HL-60 (cell line): ENCODE results near the gene PALB2.

ENCODE experiments used
- DNase-seq, 2 experiments: peaks; one replicate each; pipeline ENCODE4 v3.0.0-alpha.2; 2010 to 2020; ENCODE audit warnings: low read depth in 1 of 2, low spot score in 1 of 2
- H3K27ac ChIP-seq: fragments of 250-450 bp; sonication (Bioruptor Pico); replicated peaks from 2 replicates; pipeline ENCODE4 v1.5.1; 2020; ENCODE audit warnings: mild to moderate bottlenecking, moderate library complexity
- H3K27me3 ChIP-seq: fragments of 250-450 bp; sonication (Bioruptor Pico); 2 replicates; pipeline ENCODE4 v1.5.1; 2021; ENCODE audit warnings: mild to moderate bottlenecking, moderate library complexity; ENCODE audit not compliant: insufficient read depth, poor library complexity, severe bottlenecking
- H3K4me3 ChIP-seq: replicated peaks from 2 replicates; pipeline ENCODE4 v1.5.1; 2011; ENCODE audit warnings: mild to moderate bottlenecking, control low read depth, low read length; ENCODE audit not compliant: insufficient read depth
- GABPA ChIP-seq: IDR thresholded peaks from 2 replicates; pipeline ENCODE4 v1.6.1; 2012; ENCODE audit warnings: low read depth
- POLR2AphosphoS5 ChIP-seq: IDR thresholded peaks from 2 replicates; pipeline ENCODE4 v1.6.1; 2012; ENCODE audit warnings: low read depth
- SPI1 ChIP-seq: IDR thresholded peaks from 2 replicates; pipeline ENCODE4 v1.6.1; 2012; ENCODE audit warnings: low read depth, mild to moderate bottlenecking, borderline replicate concordance
- TF ChIP-seq, protein P1 (sequence below): IDR thresholded peaks from 2 replicates; pipeline ENCODE4 v1.6.1; 2012; ENCODE audit warnings: low read depth; ENCODE audit not compliant: insufficient replicate concordance
- TF ChIP-seq, protein P2 (sequence below): IDR thresholded peaks from one replicate; pipeline ENCODE4 v1.5.1; 2011; ENCODE audit warnings: low read length, control low read depth, inconsistent platforms; ENCODE audit not compliant: insufficient read depth

The PALB2 gene

DNA sequence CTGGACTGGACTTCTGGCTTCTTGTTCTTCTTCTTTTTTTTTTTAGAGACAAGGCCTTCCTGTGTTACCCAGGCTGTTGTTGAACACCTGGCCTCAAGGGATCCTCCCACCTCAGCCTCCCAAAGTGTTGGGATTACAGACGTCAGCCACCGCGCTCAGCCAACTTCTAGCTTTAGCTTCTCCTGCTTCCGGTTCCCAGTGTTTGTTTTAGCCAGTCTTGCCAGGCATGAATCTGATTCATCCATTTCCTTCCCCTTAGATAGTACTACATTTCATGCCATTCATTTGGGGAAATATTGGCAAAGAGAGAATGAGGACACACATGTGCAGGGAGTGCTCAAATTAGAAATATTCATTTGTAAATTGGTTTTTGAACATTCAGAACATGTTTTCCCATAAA is 32.9 kb downstream of the PALB2 start:
- DNase-seq: no peak
- TF ChIP-seq GABPA (no peak), SPI1 (no peak), POLR2AphosphoS5 (no peak)
- TF ChIP-seq, protein P1, sequence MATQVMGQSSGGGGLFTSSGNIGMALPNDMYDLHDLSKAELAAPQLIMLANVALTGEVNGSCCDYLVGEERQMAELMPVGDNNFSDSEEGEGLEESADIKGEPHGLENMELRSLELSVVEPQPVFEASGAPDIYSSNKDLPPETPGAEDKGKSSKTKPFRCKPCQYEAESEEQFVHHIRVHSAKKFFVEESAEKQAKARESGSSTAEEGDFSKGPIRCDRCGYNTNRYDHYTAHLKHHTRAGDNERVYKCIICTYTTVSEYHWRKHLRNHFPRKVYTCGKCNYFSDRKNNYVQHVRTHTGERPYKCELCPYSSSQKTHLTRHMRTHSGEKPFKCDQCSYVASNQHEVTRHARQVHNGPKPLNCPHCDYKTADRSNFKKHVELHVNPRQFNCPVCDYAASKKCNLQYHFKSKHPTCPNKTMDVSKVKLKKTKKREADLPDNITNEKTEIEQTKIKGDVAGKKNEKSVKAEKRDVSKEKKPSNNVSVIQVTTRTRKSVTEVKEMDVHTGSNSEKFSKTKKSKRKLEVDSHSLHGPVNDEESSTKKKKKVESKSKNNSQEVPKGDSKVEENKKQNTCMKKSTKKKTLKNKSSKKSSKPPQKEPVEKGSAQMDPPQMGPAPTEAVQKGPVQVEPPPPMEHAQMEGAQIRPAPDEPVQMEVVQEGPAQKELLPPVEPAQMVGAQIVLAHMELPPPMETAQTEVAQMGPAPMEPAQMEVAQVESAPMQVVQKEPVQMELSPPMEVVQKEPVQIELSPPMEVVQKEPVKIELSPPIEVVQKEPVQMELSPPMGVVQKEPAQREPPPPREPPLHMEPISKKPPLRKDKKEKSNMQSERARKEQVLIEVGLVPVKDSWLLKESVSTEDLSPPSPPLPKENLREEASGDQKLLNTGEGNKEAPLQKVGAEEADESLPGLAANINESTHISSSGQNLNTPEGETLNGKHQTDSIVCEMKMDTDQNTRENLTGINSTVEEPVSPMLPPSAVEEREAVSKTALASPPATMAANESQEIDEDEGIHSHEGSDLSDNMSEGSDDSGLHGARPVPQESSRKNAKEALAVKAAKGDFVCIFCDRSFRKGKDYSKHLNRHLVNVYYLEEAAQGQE: no peak
- TF ChIP-seq, protein P2, sequence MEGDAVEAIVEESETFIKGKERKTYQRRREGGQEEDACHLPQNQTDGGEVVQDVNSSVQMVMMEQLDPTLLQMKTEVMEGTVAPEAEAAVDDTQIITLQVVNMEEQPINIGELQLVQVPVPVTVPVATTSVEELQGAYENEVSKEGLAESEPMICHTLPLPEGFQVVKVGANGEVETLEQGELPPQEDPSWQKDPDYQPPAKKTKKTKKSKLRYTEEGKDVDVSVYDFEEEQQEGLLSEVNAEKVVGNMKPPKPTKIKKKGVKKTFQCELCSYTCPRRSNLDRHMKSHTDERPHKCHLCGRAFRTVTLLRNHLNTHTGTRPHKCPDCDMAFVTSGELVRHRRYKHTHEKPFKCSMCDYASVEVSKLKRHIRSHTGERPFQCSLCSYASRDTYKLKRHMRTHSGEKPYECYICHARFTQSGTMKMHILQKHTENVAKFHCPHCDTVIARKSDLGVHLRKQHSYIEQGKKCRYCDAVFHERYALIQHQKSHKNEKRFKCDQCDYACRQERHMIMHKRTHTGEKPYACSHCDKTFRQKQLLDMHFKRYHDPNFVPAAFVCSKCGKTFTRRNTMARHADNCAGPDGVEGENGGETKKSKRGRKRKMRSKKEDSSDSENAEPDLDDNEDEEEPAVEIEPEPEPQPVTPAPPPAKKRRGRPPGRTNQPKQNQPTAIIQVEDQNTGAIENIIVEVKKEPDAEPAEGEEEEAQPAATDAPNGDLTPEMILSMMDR: no peak
- Histone ChIP-seq H3K27ac (no peak overlapping the region), H3K4me3 (no peak overlapping the region), H3K27me3 (no peaks in the 10 kb centered on the region)

DNA sequence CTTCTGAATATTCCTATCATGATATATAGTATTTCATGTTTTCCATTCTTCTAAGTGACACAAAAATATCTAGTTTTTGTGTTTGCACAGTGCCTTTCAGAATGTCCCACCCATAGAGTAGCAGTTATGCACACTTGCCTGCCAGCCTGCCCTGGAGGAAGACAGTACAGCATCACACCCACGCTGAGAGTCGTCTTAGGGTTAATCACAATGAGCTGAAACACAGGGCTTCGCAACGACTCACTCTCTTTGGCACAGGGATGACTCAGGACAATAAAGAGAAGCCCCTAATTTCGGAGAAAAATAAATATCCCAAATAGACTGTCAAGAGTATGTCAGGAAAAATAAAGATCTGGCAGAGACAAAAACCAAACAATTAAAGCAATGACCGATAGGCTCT is 33.4 kb downstream of the PALB2 start:
- H3K27me3 ChIP-seq: no peaks in the 10 kb centered on the region
- no peak overlapping the region for H3K4me3 ChIP-seq
- no peak for DNase-seq
- no peak overlapping the region for H3K27ac ChIP-seq
- TF ChIP-seq SPI1 (no peak), GABPA (no peak), POLR2AphosphoS5 (no peak)
- TF ChIP-seq, protein P2: no peak
- TF ChIP-seq, protein P1: no peak

DNA sequence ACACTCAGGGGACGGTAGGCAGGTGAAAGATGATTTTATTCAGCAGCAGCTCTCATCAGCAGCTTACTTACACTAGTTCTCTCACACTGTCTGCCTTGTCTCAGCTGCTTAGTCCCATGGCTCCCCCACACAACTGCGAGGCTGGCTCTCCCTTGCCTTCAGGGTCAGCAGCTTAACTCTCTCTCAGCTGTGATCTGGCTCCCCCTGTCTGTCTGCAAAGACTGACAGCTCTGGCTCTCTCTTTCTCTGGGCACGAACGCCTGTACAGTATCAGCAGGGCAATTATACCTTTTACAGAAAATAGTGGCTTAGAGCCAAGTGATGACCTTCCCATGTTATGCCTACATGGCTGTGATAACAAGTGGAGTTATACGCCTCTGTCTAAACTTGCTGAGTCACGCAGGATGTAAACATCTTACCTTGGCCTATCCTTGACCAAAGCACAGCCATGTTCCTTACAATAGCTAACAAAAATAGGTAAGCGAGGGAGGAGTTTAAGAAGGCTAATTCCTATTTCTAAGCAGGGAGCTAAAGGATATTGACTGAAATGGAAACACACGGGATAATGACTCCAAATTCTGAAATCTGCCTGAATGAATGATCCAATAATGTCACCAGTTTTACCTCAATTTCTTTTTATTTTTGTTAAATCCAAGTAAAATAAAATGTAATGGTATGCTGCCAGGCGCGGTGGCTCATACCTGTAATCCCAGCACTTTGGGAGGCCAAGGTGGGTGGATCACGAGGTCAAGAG is 43.9 kb downstream of the PALB2 start:
- H3K27me3 ChIP-seq: no peaks in the 10 kb centered on the region
- peak overlapping the region; percentile 80; the same call in 1 of the 2 replicates for H3K27ac ChIP-seq
- H3K4me3 ChIP-seq: no peak overlapping the region
- no peak for TF ChIP-seq POLR2AphosphoS5
- TF ChIP-seq, protein P2: peak; percentile 18
- DNase-seq: peak in 1 of 2 experiments; percentile 76
